B cell (primary cell): ENCODE data around the gene LAMA2. TPM values are rescaled to one million over a fixed set of nuclear protein-coding genes. Genes with fewer than 3 reads are reported as not detected.

Source experiments
- ATAC-seq: fragments of 200-7000 bp; cut with Tn5 transposase; one replicate; pipeline ENCODE4 v1.10.0; 2021; ENCODE audit warnings: low read depth, mild to moderate bottlenecking, moderate number of reproducible peaks, moderate library complexity
- CTCF ChIA-PET: fragments of 350-600 bp; sonication (Branson Sonifier 250); formaldehyde crosslinking; loops from one replicate; lab custom pipeline; 2021; ENCODE audit warnings: antibody characterized with exemption, inconsistent platforms; lab: Charles Lee
- POLR2A ChIA-PET: fragments of 350-600 bp; sonication (Branson Sonifier 250); formaldehyde crosslinking; loops from one replicate; lab custom pipeline; 2021; ENCODE audit warnings: antibody characterized with exemption; lab: Charles Lee
- DNase-seq: peaks from one replicate; pipeline ENCODE4 v3.0.0; 2013
- H2AFZ ChIP-seq: 2 replicates; pipeline ENCODE4 v1.6.1; 2012; ENCODE audit warnings: mild to moderate bottlenecking, low read depth, low read length; ENCODE audit not compliant: insufficient read depth, poor library complexity, severe bottlenecking
- H3K27ac ChIP-seq, 2 donors: 1 replicate in 1 of 2; 2 replicates in 1 of 2; pipeline ENCODE4 v1.5.1; 2012 to 2013; ENCODE audit warnings: low read length in 2 of 2, mild to moderate bottlenecking in 2 of 2, moderate library complexity in 1 of 2
- H3K27me3 ChIP-seq, 4 experiments: fragments of 200-600 bp in 1 of 4; sonication (generic) in 1 of 4; replicated peaks in 1 of 4; 1 replicate in 2 of 4; 2 replicates in 2 of 4; pipeline versions ENCODE4 v1.6.1 to v1.7.0; 2013 to 2016; ENCODE audit warnings: low read length in 3 of 4, mild to moderate bottlenecking in 2 of 4, mixed read lengths in 1 of 4, moderate library complexity in 1 of 4; ENCODE audit not compliant: insufficient read depth in 4 of 4, control insufficient read depth in 3 of 4; ENCODE audit errors: control extremely low read depth in 1 of 4
- H3K36me3 ChIP-seq, 2 experiments: replicated peaks in 1 of 2; 1 replicate in 1 of 2; 2 replicates in 1 of 2; pipeline versions ENCODE4 v1.6.1 to v1.7.1; 2013; ENCODE audit warnings: low read length in 1 of 2; ENCODE audit not compliant: insufficient read depth in 2 of 2, control insufficient read depth in 1 of 2; ENCODE audit errors: control extremely low read depth in 1 of 2, extremely low read depth in 1 of 2
- H3K4me1 ChIP-seq, 2 donors: fragments of 200-600 bp in 1 of 2; sonication (generic) in 1 of 2; 1 replicate in 1 of 2; 2 replicates in 1 of 2; pipeline versions ENCODE4 v1.5.1 to v1.6.1; 2013 to 2017; ENCODE audit warnings: low read length in 2 of 2; ENCODE audit not compliant: control insufficient read depth in 2 of 2, insufficient read depth in 2 of 2
- H3K4me2 ChIP-seq: replicated peaks from 2 replicates; pipeline ENCODE3; 2012; ENCODE audit warnings: mild to moderate bottlenecking, low read depth, low read length; ENCODE audit not compliant: poor library complexity, severe bottlenecking
- H3K4me3 ChIP-seq, 5 experiments: fragments of 200-600 bp in 1 of 5; sonication (generic) in 1 of 5; 1 replicate in 3 of 5; 2 replicates in 2 of 5; pipeline versions ENCODE4 v1.5.1 to v1.7.0; 2011 to 2016; ENCODE audit warnings: low read length in 4 of 5, mild to moderate bottlenecking in 4 of 5, low read depth in 2 of 5, control low read depth in 1 of 5, moderate library complexity in 1 of 5; ENCODE audit not compliant: insufficient read depth in 1 of 5; ENCODE audit errors: control extremely low read depth in 1 of 5, extremely low read depth in 1 of 5
- H3K79me2 ChIP-seq: fragments of 200-600 bp; sonication (generic); one replicate; pipeline ENCODE4 v1.6.0; 2016; ENCODE audit warnings: low read length; ENCODE audit not compliant: control insufficient read depth, insufficient read depth
- H3K9ac ChIP-seq: fragments of 200-600 bp; sonication (generic); 2 replicates; pipeline ENCODE4 v1.6.1; 2017; ENCODE audit warnings: mild to moderate bottlenecking, low read length, moderate library complexity
- H3K9me3 ChIP-seq, 3 donors: one replicate each; pipeline versions ENCODE4 v1.6.1 to v1.7.1; 2013; ENCODE audit warnings: low read length in 2 of 3; ENCODE audit not compliant: control insufficient read depth in 2 of 3, insufficient read depth in 1 of 3; ENCODE audit errors: control extremely low read depth in 1 of 3
- H4K20me1 ChIP-seq: 2 replicates; pipeline ENCODE4 v1.6.0; 2012; ENCODE audit warnings: mild to moderate bottlenecking, low read length; ENCODE audit not compliant: insufficient read depth, control insufficient read depth, poor library complexity, severe bottlenecking
- H3K27ac Mint-ChIP-seq: one replicate; pipeline ENCODE4 v1.8.0; 2021; ENCODE audit warnings: mixed read lengths
- H3K27me3 Mint-ChIP-seq: one replicate; pipeline ENCODE4 v1.8.0; 2021; ENCODE audit warnings: mixed read lengths
- H3K4me1 Mint-ChIP-seq: one replicate; pipeline ENCODE4 v1.8.0; 2021; ENCODE audit warnings: mixed read lengths
- H3K4me3 Mint-ChIP-seq: one replicate; pipeline ENCODE4 v1.8.0; 2021; ENCODE audit warnings: mixed read lengths
- H3K9me3 Mint-ChIP-seq: one replicate; pipeline ENCODE4 v1.8.0; 2022; ENCODE audit warnings: mixed read lengths; ENCODE audit not compliant: insufficient read depth
- CTCF ChIP-seq: fragments of 200-600 bp; IDR thresholded peaks from one replicate; pipeline ENCODE4 v1.8.0; 2022; ENCODE audit warnings: antibody characterized with exemption, mild to moderate bottlenecking
- EZH2 ChIP-seq: IDR thresholded peaks from 2 replicates; pipeline ENCODE4 v1.6.1; 2012; ENCODE audit warnings: borderline replicate concordance, low read depth, mild to moderate bottlenecking, moderate library complexity, low read length; ENCODE audit not compliant: insufficient read depth, poor library complexity, severe bottlenecking
- WGBS: methylation state at CpG from one replicate; pipeline ENCODE4 v1.1.5; 2013; ENCODE audit warnings: missing lambda C conversion rate; ENCODE audit not compliant: insufficient coverage; 5-methylcytosine and 5-hydroxymethylcytosine counted together
- intact Hi-C: fragments of 100-400 bp; cut with micrococcal nuclease; formaldehyde crosslinking; loops from one replicate; pipeline ENCODE4 v1.10.0; 2022
- polyA plus RNA-seq: library from polyadenylated mRNA; depleted of rRNA; stranded (reverse); fragments of >200 nt; gene quantifications from 2 replicates; pipeline ENCODE4 v1.2.3, GENCODE V29; 2012
- total RNA-seq, 2 donors: library from RNA; stranded (reverse); fragments of 120-200 nt in 1 of 2; gene quantifications; 1 replicate in 1 of 2; 2 replicates in 1 of 2; pipeline versions ENCODE4 v1.2.3 to v1.2.4, GENCODE V29; 2013 to 2022

Gene LAMA2
- total and polyA plus RNA-seq, 2 donors (not counting 1 experiment from before 2014, with no cell fraction given) = 0.16 TPM; not detected in 1

- no peak overlapping the region for H3K4me3 ChIP-seq
- intact Hi-C loops = no loop called here
- no peaks in the 10 kb centered on the region for H3K9me3 ChIP-seq
- no peak overlapping the region for H3K9ac ChIP-seq
- DNase-seq (no peak), ATAC-seq (no peak)
- no peak overlapping the region for H3K27ac Mint-ChIP-seq
- H3K4me3 Mint-ChIP-seq = no peak overlapping the region
- H4K20me1 ChIP-seq = no peaks in the 10 kb centered on the region
- TF ChIP-seq EZH2 (no peak), CTCF (no peak)
- H3K36me3 ChIP-seq = no peaks in the 10 kb centered on the region
- H3K4me1 ChIP-seq = peaks cover 0 to 4% of the 10 kb centered on the region in 2 donors
- H2AFZ ChIP-seq = no peak overlapping the region
- no peak overlapping the region for H3K27ac ChIP-seq
- H3K4me1 Mint-ChIP-seq = peaks cover 8% of the 10 kb centered on the region
- H3K9me3 Mint-ChIP-seq = no peaks in the 10 kb centered on the region
- H3K27me3 ChIP-seq = no peaks in the 10 kb centered on the region
- ChIA-PET POLR2A (no interaction called here), CTCF (no interaction called here)
- no peak overlapping the region for H3K4me2 ChIP-seq
- peaks cover 3% of the 10 kb centered on the region for H3K27me3 Mint-ChIP-seq
- WGBS = no CpG with 5 or more reads among the region's 1 CpG
- no peaks in the 10 kb centered on the region for H3K79me2 ChIP-seq
Measured at GRCh38 chr6:129110690-129111343, 227.9 kb downstream of the LAMA2 start.

- Histone ChIP-seq H3K4me2 (no peak overlapping the region), H3K36me3 (no peaks in the 10 kb centered on the region), H3K27ac (no peak overlapping the region), H3K9me3 (no peaks in the 10 kb centered on the region), H3K27me3 (no peaks in the 10 kb centered on the region), H2AFZ (no peak overlapping the region), H3K4me3 (no peak overlapping the region), H3K9ac (no peak overlapping the region), H3K4me1 (no peaks in the 10 kb centered on the region), H4K20me1 (no peaks in the 10 kb centered on the region), H3K79me2 (no peaks in the 10 kb centered on the region)
- TF ChIP-seq CTCF (no peak), EZH2 (no peak)
- H3K27me3 Mint-ChIP-seq = peaks cover 3% of the 10 kb centered on the region
- POLR2A ChIA-PET = no interaction called here
- WGBS = no CpG with 5 or more reads among the region's 1 CpG
- no peak overlapping the region for H3K4me3 Mint-ChIP-seq
- no peaks in the 10 kb centered on the region for H3K9me3 Mint-ChIP-seq
- CTCF ChIA-PET = no interaction called here
- ATAC-seq (no peak), DNase-seq (no peak)
- H3K27ac Mint-ChIP-seq = no peak overlapping the region
- peaks cover 3% of the 10 kb centered on the region for H3K4me1 Mint-ChIP-seq
- intact Hi-C loops = no loop called here
Measured at GRCh38 chr6:129111346-129111745, 228.4 kb downstream of the LAMA2 start.
